ENCODE measurements around the gene RERG. TPM values are rescaled to one million over a fixed set of nuclear protein-coding genes. Genes with fewer than 3 reads are reported as not detected.

Gene RERG
- total and polyA plus RNA-seq, 7 donors, result 1.6 to 3.1 (median 2.3) TPM

- intact Hi-C loops (cut with DNase I), result loop anchor here (2.0 to 5.0 kb wide), 2 partner anchors 37 to 39 kb away; no protein-coding TSS in a partner anchor
- no peak for TF ChIP-seq CTCF (IDR thresholded peaks at IDR 0.05)
- Histone ChIP-seq H3K27ac (no peak overlapping the region), H3K9me3 (no peaks in the 10 kb centered on the region), H3K4me1 (no peaks in the 10 kb centered on the region), H3K4me3 (no peak overlapping the region), H3K36me3 (ENCODE audit: insufficient read depth in 1 of 2, low read depth in 1 of 2) (no peaks in the 10 kb centered on the region), H3K27me3 (ENCODE audit: insufficient read depth in 3 of 3, low read length in 2 of 3) (no peaks in the 10 kb centered on the region)
- DNase-seq, result no peak
- no peak for ATAC-seq
These were observed 44.7 kb upstream of the RERG start for GRCh38 chr12:15265875-15266274.

- peak; percentile 85 to 98 (median 92) for ATAC-seq
- H3K27ac ChIP-seq, result peak overlapping the region; percentile 13
- no peaks in the 10 kb centered on the region for H3K36me3 ChIP-seq (ENCODE audit: insufficient read depth in 1 of 2, low read depth in 1 of 2)
- H3K27me3 ChIP-seq (ENCODE audit: insufficient read depth in 3 of 3, low read length in 2 of 3), result no peaks in the 10 kb centered on the region
- peaks cover 10% of the 10 kb centered on the region for H3K9me3 ChIP-seq
- peak in 1 of 2 donors; percentile 50 for DNase-seq
- peaks cover 8% of the 10 kb centered on the region for H3K4me1 ChIP-seq
- no peak for TF ChIP-seq CTCF (IDR thresholded peaks at IDR 0.05)
- H3K4me3 ChIP-seq, result no peak overlapping the region
- intact Hi-C loops (cut with DNase I), result no loop called here
- 3 to 17% (median 8%) methylated on average over 4 of the region's 4 CpGs for WGBS, 3 donors
These were observed 35.5 kb upstream of the RERG start for GRCh38 chr12:15256761-15257160.

GRCh38 chr12:15253990-15254389 is 32.8 kb upstream of the RERG start:
- no peak overlapping the region for H3K27ac ChIP-seq
- peaks cover 7% of the 10 kb centered on the region for H3K9me3 ChIP-seq
- H3K4me3 ChIP-seq, result no peak overlapping the region
- no peak for ATAC-seq
- no peak for DNase-seq
- H3K27me3 ChIP-seq (ENCODE audit: insufficient read depth in 3 of 3, low read length in 2 of 3), result no peaks in the 10 kb centered on the region
- no peak for TF ChIP-seq CTCF (IDR thresholded peaks at IDR 0.05)
- no peaks in the 10 kb centered on the region for H3K36me3 ChIP-seq (ENCODE audit: insufficient read depth in 1 of 2, low read depth in 1 of 2)
- H3K4me1 ChIP-seq, result peaks cover 8% of the 10 kb centered on the region
- 61 to 72% (median 70%) methylated on average over 1 of the region's 1 CpG for WGBS, 3 donors
- intact Hi-C loops (cut with DNase I), result no loop called here

GRCh38 chr12:15244926-15245325 is 23.7 kb upstream of the RERG start:
- intact Hi-C loops (cut with DNase I), result no loop called here
- Histone ChIP-seq H3K27ac (no peak overlapping the region), H3K4me3 (no peak overlapping the region), H3K27me3 (ENCODE audit: insufficient read depth in 3 of 3, low read length in 2 of 3) (no peaks in the 10 kb centered on the region), H3K36me3 (ENCODE audit: insufficient read depth in 1 of 2, low read depth in 1 of 2) (no peaks in the 10 kb centered on the region), H3K9me3 (no peaks in the 10 kb centered on the region), H3K4me1 (peaks cover 3% of the 10 kb centered on the region)
- ATAC-seq (no peak), DNase-seq (no peak)
- WGBS, 3 donors, result 92 to 96% (median 96%) methylated on average over 4 of the region's 4 CpGs
- TF ChIP-seq CTCF (IDR thresholded peaks at IDR 0.05), result no peak

GRCh38 chr12:15244341-15244740 is 23.1 kb upstream of the RERG start:
- DNase-seq (no peak), ATAC-seq (no peak)
- 57 to 73% (median 66%) methylated on average over 2 of the region's 2 CpGs for WGBS, 3 donors
- intact Hi-C loops (cut with DNase I), result no loop called here
- Histone ChIP-seq H3K4me1 (peaks cover 3% of the 10 kb centered on the region), H3K9me3 (no peaks in the 10 kb centered on the region), H3K27ac (no peak overlapping the region), H3K36me3 (ENCODE audit: insufficient read depth in 1 of 2, low read depth in 1 of 2) (no peaks in the 10 kb centered on the region), H3K4me3 (no peak overlapping the region), H3K27me3 (ENCODE audit: insufficient read depth in 3 of 3, low read length in 2 of 3) (no peaks in the 10 kb centered on the region)
- no peak for TF ChIP-seq CTCF (IDR thresholded peaks at IDR 0.05)

Data from psoas muscle (tissue), 8 donors.